HFFc6 (cell line): ENCODE results near the gene KIF19. TPM values are rescaled to one million over a fixed set of nuclear protein-coding genes. Genes with fewer than 3 reads are reported as not detected.
"Not testable (repeated sequence)": the region's sequence is repeated elsewhere in the genome, so short reads cannot be mapped to it uniquely, and the experiment has no call there.

Experiments used
- DNase-seq: peaks from one replicate; pipeline ENCODE4 v3.0.0-alpha.2; 2018
- H3K27ac Mint-ChIP-seq: 2 replicates; pipeline ENCODE4 v1.8.0; 2020; ENCODE audit warnings: mild to moderate bottlenecking, mixed read lengths
- H3K27me3 Mint-ChIP-seq: 2 replicates; pipeline ENCODE4 v1.8.0; 2021; ENCODE audit warnings: mild to moderate bottlenecking, moderate library complexity, mixed read lengths; ENCODE audit not compliant: insufficient read depth
- H3K36me3 Mint-ChIP-seq: 2 replicates; pipeline ENCODE4 v1.8.0; 2021; ENCODE audit warnings: low read depth, mixed read lengths
- H3K4me1 Mint-ChIP-seq: 2 replicates; pipeline ENCODE4 v1.8.0; 2020; ENCODE audit warnings: low read depth, mixed read lengths
- H3K4me3 Mint-ChIP-seq: 2 replicates; pipeline ENCODE4 v1.8.0; 2020; ENCODE audit warnings: mild to moderate bottlenecking, moderate library complexity, mixed read lengths
- H3K9me3 Mint-ChIP-seq: 2 replicates; pipeline ENCODE4 v1.8.0; 2020; ENCODE audit warnings: mild to moderate bottlenecking, mixed read lengths
- CTCF ChIP-seq: fragments of 200-600 bp; sonication (generic); IDR thresholded peaks from 2 replicates; pipeline ENCODE4 v1.5.0; 2021; ENCODE audit warnings: antibody characterized with exemption, mild to moderate bottlenecking
- long read RNA-seq: library from polyadenylated mRNA; unstranded; transcript quantifications from one replicate; pipeline ENCODE4 v2.0.0, GENCODE V29; 2019
- total RNA-seq, 6 experiments: library from RNA; stranded (reverse); fragmentation: NEBNext Ultra II Directional; extraction: Animal tissue kit (Norgen Biotek cat#: 25700); gene quantifications; 2 replicates in 1 of 6; 3 replicates in 5 of 6; pipeline ENCODE4 v1.2.3, GENCODE V29; 2021

The KIF19 gene
- total RNA-seq = not detected
- long read RNA-seq = 0 reads

GRCh38 chr17:74325743-74326379 is at the start of gene KIF19:
KIF19 (plus strand) TSS chr17:74326226; CDS start chr17:74326350, 124 bp downstream.
- Mint-ChIP-seq H3K4me1 (no peaks in the 10 kb centered on the region), H3K27me3 (peaks cover 2% of the 10 kb centered on the region), H3K36me3 (peaks cover 4% of the 10 kb centered on the region; the same call in 1 of the 2 replicates), H3K27ac (no peak within 1 kb of the TSS), H3K4me3 (no peak within 1 kb of the TSS), H3K9me3 (peaks cover 53% of the 10 kb centered on the region)
- TF ChIP-seq CTCF = no peak
- DNase-seq = no peak

DNA sequence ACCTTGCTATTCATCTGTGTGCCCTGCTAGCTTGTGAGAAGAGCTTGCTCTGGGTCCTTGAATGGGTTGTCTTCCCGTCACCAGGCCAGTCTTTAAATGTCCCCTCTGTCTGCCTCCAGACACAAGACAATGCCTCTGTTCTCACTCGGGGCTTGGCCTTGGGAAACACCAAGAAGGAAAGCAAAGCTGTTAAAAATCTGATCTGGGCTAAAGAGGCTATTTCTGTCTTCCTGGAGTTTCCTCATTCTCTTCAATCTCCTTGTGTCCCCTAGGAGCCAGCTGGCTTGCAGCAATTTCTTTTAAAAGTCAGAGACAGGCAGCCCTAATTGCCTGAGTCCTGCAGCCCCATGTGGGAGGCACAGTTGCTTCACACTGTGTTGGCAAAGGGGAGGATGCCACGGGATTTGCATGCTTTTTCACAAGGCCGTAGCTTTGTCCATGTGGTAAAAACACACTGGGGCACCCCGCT is 49.5 kb upstream of the KIF19 start:
- peaks cover 32% of the 10 kb centered on the region; the same call in 1 of the 2 replicates for H3K9me3 Mint-ChIP-seq
- TF ChIP-seq CTCF = no peak
- no peak overlapping the region for H3K4me3 Mint-ChIP-seq
- peaks cover 3% of the 10 kb centered on the region for H3K27me3 Mint-ChIP-seq
- no peaks in the 10 kb centered on the region for H3K4me1 Mint-ChIP-seq
- no peaks in the 10 kb centered on the region for H3K36me3 Mint-ChIP-seq
- no peak overlapping the region for H3K27ac Mint-ChIP-seq
- DNase-seq = no peak

DNA sequence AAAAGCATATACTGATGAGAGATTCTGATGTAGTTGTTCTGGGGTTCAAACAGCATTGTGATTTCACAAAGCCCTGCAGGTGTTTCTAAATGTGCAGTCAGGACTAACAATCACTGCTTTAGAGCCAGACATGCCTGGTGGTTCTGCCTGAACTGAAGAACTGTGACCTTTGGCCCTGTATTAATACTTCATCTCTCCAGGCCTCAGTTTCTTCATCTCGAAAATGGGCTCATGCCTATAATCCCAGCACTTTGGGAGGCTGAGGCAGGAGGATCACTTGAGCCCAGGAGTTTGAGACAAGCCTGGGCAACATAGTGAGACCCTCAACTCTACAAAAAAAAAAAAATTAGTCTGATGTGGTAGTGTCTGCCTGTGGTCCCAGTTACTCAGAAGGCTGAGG is 48.1 kb upstream of the KIF19 start:
- Mint-ChIP-seq H3K9me3 (peaks cover 33% of the 10 kb centered on the region), H3K27ac (no peak overlapping the region), H3K4me3 (no peak overlapping the region), H3K36me3 (no peaks in the 10 kb centered on the region), H3K27me3 (peaks cover 3% of the 10 kb centered on the region), H3K4me1 (no peaks in the 10 kb centered on the region)
- no peak for DNase-seq
- no peak for TF ChIP-seq CTCF

DNA sequence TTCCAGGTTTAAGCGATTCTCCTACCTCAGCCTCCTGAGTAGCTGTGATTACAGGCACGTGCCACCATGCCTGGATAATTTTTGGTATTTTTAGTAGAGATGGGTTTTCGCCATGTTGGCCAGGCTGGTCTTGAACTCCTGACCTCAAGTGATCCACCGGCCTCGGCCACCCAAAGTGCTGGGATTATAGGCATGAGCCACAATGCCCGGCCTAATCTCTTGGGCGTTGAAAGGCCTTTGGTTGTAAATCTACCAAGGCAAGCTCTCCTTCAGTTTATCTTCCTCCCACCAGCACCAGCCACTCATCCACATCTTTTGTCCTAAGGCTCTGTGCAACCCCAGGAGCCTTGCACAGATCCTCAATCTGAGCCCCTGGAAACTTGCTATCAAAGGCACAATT is 46.4 kb upstream of the KIF19 start:
- not testable (repeated sequence) for H3K4me1 Mint-ChIP-seq, DNase-seq, H3K4me3 Mint-ChIP-seq, H3K27ac Mint-ChIP-seq, H3K36me3 Mint-ChIP-seq, H3K27me3 Mint-ChIP-seq
- H3K9me3 Mint-ChIP-seq = peaks cover 35% of the 10 kb centered on the region

- Mint-ChIP-seq H3K4me1 (no peaks in the 10 kb centered on the region), H3K27ac (no peak overlapping the region), H3K36me3 (no peaks in the 10 kb centered on the region), H3K4me3 (no peak overlapping the region), H3K27me3 (peaks cover 3% of the 10 kb centered on the region), H3K9me3 (peaks cover 30% of the 10 kb centered on the region)
- no peak for DNase-seq
- no peak for TF ChIP-seq CTCF
These were observed 45.9 kb upstream of the KIF19 start for GRCh38 chr17:74280093-74280513.

GRCh38 chr17:74281799-74282198 is 44.2 kb upstream of the KIF19 start:
- no peaks in the 10 kb centered on the region for H3K4me1 Mint-ChIP-seq
- H3K36me3 Mint-ChIP-seq = no peaks in the 10 kb centered on the region
- peaks cover 22% of the 10 kb centered on the region for H3K9me3 Mint-ChIP-seq
- H3K4me3 Mint-ChIP-seq = no peak overlapping the region
- H3K27me3 Mint-ChIP-seq = peaks cover 2% of the 10 kb centered on the region; the same call in 1 of the 2 replicates
- TF ChIP-seq CTCF = no peak
- no peak overlapping the region for H3K27ac Mint-ChIP-seq
- DNase-seq = no peak

GRCh38 chr17:74282274-74282586 is 43.8 kb upstream of the KIF19 start:
- H3K4me3 Mint-ChIP-seq, H3K36me3 Mint-ChIP-seq, DNase-seq, H3K4me1 Mint-ChIP-seq, H3K27ac Mint-ChIP-seq, H3K27me3 Mint-ChIP-seq: not testable (repeated sequence)
- peaks cover 26% of the 10 kb centered on the region for H3K9me3 Mint-ChIP-seq
